CD4-positive, alpha-beta T cell treated with Interleukin-17A for 1 hour (primary cell): ENCODE data around the gene CNNM4.
A peak's percentile ranks its signal among the peaks of the same experiment; 100 is the strongest.
"Not testable (repeated sequence)": the region's sequence is repeated elsewhere in the genome, so short reads cannot be mapped to it uniquely, and the experiment has no call there.

Source experiments
- DNase-seq: peaks from one replicate; pipeline ENCODE4 v3.0.0-alpha.2; 2020

CNNM4 gene

GRCh38 chr2:96796497-96796896 lies 35.8 kb downstream of the CNNM4 start:
- DNase-seq: not testable (repeated sequence)

DNA sequence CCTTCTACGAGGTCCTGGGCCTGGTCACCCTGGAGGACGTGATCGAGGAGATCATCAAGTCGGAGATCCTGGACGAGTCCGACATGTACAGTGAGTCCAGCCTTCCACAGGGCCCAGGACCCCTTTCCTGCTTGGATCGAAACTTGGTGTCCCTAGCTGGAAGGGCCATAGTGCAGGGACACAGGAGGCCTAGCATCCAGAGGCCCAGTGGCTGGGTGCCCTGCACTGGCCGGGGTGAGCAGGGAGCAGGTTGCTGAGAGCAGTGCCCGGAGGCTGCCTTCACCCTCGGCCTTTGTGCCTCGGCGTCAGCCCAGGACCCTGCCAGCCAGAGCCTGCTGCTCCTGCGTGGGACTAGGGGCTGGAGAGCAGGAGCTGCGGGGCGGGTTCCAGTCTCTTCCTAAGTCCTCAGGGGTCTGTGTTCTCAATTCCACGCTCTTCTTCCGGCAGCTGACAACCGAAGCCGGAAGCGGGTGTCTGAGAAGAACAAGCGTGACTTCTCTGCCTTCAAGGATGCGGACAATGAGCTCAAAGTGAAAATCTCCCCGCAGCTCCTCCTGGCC lies 36.4 kb downstream of the CNNM4 start:
- no peak for DNase-seq

GRCh38 chr2:96798733-96799622 lies 38.3 kb downstream of the CNNM4 start:
- DNase-seq: no peak

- no peak for DNase-seq
Observed at GRCh38 chr2:96799623-96799935, 38.9 kb downstream of the CNNM4 start.

DNA sequence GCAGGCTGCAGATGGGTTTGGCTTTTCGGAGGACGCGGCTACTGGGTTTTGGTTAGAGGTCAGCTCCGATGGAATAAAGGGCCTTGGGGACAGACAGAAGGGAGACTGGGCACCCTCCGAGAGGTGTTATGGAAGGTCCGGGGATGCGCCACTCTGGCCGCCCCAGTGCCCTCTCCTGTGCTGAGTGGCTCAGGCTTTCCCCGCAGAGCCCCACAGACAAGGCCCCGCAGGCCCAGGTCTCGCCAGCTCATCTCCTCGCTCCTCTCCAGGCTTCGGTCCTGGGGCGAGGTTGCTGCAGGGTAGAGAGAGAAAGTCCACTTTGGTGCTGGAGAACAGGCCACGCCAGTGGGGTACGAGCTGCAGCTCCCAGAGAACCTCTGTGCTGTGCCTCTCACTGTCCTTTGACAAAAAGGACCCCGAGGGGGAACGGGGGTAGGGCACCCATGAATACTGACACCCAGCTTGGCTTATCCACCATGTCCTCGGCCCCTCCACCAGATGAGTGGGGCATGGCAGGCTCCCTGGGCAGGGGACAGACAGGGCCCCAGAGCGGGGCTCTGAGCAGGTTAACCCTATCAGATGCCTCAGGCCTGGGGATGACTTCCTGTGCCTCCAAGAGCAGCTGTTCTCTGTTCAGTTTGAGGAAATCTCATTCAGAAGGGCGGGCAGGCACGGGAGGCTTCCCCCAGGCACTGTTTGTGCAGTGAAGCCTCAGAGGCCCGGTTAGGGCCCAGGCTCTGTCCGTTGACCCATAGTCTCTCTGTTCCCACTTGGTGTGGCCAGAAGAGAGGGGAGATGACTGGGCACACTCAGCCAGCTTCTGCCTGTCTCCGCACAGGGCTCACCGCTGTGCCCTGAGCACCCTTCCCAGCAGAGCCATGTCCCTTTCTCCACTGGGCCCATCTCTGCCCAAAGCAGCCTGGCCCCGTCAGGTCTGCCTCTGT lies 39.6 kb downstream of the CNNM4 start:
- DNase-seq: no peak

DNA sequence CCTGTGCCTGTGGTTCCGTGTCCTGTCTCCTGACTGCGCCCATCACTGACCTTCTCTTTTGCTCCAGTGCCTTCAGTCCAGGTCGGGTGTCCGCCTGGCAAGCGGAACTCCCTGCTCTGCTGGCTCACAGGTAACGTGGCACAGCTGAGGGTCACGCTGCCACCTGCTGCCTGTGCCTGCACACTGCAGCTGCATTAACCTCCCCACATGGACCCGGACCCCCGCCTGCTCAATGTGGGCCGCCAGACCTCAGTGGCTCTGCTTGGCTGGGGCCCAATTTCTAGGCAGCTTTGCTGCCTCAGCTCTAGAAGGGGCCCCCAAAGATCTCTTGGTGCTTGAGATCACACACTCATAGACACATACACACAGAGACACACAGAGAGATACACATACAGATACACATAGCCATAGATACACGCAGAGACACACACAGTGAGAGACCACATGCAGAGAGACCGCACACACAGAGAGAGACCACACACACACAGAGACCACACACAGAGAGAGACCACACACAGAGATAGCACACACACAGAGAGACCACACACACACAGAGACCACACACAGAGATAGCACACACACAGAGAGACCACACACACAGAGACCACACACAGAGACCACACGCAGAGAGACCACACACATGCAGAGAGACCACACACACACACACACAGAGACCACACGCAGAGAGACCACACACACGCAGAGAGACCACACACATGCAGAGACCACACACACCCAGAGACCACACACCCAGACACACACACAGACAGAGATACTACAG lies 40.5 kb downstream of the CNNM4 start:
- DNase-seq: peak; percentile 78

DNA sequence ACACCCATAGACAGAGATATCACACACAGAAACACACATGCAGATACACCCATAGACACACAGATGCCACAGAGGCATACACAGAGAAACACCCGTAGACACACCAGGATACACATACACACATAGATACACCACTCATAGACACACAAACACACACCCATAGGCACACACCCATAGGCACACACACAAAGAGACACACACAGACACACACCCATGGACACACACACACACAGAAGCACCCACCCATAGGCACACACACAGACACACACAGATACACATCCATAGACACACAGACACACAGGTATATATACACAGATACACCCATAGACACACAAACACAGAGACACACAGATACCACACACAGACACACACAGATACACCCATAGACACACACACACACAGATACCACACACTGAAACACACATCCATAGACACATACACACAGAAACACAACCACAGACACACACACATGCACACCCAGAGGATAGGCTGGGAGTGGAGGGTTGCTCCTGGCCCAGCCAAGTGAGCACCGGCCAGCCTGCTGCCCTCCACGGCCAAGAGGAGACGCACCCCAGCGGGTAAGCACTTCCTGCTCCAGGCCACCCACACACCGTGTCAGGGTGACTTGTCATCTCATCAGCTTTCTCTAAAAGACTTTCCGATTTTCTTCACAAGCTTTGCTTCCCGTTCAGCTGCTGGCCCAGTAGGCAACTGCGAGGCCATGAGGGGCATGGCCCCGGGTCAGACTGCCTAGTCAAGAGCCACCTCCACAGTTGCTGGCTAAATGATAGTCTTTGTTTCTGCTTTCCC lies 41.3 kb downstream of the CNNM4 start:
- peak; percentile 38 for DNase-seq

DNA sequence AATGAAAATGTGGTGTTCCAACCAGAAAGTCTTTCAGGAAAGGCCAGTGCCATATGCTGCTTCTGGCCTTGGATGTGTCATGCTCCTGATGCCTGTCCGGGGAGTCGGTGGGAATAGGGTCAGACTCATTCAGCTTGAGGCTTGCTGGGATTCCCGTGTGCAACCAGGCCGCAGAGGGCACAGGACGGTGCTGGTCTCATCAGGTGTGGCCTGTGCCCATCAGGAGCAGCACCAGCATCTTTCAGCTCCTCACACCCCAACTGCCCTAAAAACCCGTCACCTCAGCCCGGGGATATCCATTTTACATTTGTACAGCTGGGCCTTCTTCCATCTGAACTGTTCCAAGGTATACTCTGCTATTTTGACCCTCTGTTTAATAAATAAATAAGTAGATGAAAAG lies 42.0 kb downstream of the CNNM4 start:
- no peak for DNase-seq

GRCh38 chr2:96804986-96805385 lies 44.3 kb downstream of the CNNM4 start:
- DNase-seq: no peak

DNA sequence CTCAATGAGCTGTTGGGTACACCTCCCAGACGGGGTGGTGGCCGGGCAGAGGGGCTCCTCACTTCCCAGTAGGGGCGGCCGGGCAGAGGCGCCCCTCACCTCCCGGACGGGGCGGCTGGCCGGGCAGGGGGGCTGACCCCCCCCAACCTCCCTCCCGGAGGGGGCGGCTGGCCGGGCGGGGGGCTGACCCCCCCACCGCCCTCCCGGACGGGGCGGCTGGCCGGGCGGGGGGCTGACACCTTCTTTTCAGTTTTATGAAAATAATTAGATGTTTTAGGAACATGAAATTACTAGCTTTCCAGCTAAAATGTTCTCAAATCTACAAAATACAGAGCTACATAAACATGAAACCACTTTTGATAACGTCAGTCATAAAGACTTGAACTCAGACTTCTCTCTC lies 45.2 kb downstream of the CNNM4 start:
- DNase-seq: not testable (repeated sequence)

GRCh38 chr2:96806468-96807126 lies 45.9 kb downstream of the CNNM4 start:
- peak; percentile 58 for DNase-seq

- DNase-seq: no peak
Observed at GRCh38 chr2:96807127-96807471, 46.4 kb downstream of the CNNM4 start.

- DNase-seq: no peak
Observed at GRCh38 chr2:96808176-96808837, 47.6 kb downstream of the CNNM4 start.

GRCh38 chr2:96809216-96809882 lies 48.6 kb downstream of the CNNM4 start:
- DNase-seq: no peak

DNA sequence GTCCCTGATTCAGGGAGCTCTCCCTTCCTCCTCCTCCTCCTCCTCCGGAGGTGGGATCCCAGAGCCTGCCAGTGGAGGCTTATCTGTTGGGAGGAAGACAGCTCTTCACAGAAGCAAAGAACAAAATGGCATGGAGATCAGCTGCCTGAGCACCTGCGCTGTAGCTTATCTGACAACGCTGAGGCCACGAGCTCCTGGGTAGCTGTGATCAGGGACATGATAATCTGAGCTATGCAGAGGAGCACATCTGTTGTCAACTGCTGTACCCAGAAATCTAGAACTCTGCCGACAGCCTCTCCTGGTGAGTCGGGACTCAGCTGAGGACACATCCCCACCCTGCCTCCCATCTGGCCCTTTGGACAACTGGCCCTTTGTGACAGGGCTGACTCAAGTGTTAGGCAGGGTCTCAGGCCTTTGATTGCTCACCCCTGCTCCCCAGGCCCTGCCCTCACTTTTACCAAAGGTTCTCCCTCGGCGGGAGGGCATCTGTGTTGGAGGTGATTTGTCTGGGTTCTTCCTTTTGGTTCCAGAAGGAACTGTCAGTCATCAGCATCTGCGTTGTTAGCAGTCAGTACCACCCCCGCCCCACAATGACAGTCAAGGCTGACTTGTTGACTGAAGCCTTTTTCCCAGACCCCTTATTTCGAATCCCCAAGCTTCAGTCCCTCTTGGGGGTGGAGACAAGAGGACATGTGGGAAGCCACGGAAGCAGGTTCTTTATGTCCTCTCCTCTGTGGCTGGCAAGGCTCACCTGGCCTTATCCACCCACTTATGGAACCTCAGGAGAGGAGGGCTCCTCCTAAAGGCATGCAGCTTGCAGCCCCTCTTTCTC lies 49.5 kb downstream of the CNNM4 start:
- DNase-seq: no peak

GRCh38 chr2:96810783-96811192 lies 50.1 kb downstream of the CNNM4 start:
- DNase-seq: no peak

- DNase-seq: no peak
Observed at GRCh38 chr2:96811917-96812316, 51.2 kb downstream of the CNNM4 start.

DNA sequence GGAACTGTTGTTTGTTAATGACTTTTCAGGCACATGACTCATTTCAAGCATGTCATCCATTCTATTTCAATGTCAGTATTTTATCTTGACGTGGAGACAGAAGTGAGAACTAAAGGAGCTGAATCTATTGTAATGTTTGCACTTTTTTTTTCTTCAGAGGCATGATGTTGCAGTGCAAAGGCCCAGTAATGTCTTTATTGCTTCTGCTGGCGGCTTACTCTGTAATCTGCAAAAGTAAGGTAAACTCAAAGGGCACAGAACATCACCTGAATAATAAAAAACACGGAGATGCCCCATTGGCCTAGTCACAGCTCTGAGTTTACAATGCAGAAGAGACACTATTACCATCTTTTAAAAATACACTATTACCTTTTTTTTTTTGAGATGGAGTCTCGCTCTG lies 53.0 kb downstream of the CNNM4 start:
- DNase-seq: no peak
